GM12878 (cell line): Measurements from ENCODE around the gene LCAT. TPM values are rescaled to one million over a fixed set of nuclear protein-coding genes. Genes with fewer than 3 reads are reported as not detected.

Experiments
- ATAC-seq: fragments of 200-7000 bp; cut with Tn5 transposase; 3 replicates; pipeline ENCODE4 v1.9.1; 2020; ENCODE audit warnings: mild to moderate bottlenecking, moderate library complexity
- BruUV-seq: library from RNA; stranded (reverse); fragments of 400-500 nt; replicated peaks from 2 replicates; lab custom pipeline; 2021; lab: Mats Ljungman, UMichigan
- CTCF ChIA-PET: fragments of 300-600 bp; sonication (Branson Sonifier 250); formaldehyde crosslinking; extraction: SDS; loops from one replicate; lab custom pipeline; 2021; ENCODE audit warnings: inconsistent platforms; lab: Yijun Ruan, JAX
- POLR2A ChIA-PET: fragments of 350-600 bp; formaldehyde crosslinking; extraction: SDS; loops from one replicate; lab custom pipeline; 2021; ENCODE audit warnings: inconsistent platforms; lab: Charles Lee
- RAD21 ChIA-PET: fragments of 300-600 bp; sonication (Branson Sonifier 250); formaldehyde crosslinking; loops from one replicate; lab custom pipeline; 2023; ENCODE audit warnings: antibody characterized with exemption; ENCODE audit not compliant: unreplicated experiment; lab: Charles Lee
- SMC1A ChIA-PET: fragments of 300-600 bp; sonication (Branson Sonifier 250); formaldehyde crosslinking; loops from one replicate; lab custom pipeline; 2023; ENCODE audit not compliant: unreplicated experiment, uncharacterized antibody; lab: Charles Lee
- DNase-seq: peaks from one replicate; pipeline ENCODE4 v3.0.0-alpha.2; 2011; ENCODE audit warnings: low read depth, low spot score
- FAIRE-seq: peaks from 3 replicates; lab custom pipeline; 2011; peaks lifted over from hg19 to GRCh38; lab: Jason Lieb, UNC
- H2AFZ ChIP-seq: 2 replicates; pipeline ENCODE4 v1.6.0; 2011; ENCODE audit warnings: low read depth, low read length, control low read depth; ENCODE audit not compliant: control insufficient read depth
- H3K27ac ChIP-seq: 2 replicates; pipeline ENCODE4 v1.5.1; 2011; ENCODE audit warnings: control low read depth; ENCODE audit not compliant: control insufficient read depth, insufficient read depth
- H3K27me3 ChIP-seq, 2 experiments: replicated peaks in 1 of 2; 2 replicates each; pipeline versions ENCODE4 v1.6.0 to v1.6.1; 2011; ENCODE audit warnings: low read length in 1 of 2; ENCODE audit not compliant: control insufficient read depth in 2 of 2, insufficient read depth in 2 of 2
- H3K36me3 ChIP-seq, 2 experiments: 2 replicates each; pipeline ENCODE4 v1.5.1; 2011; ENCODE audit warnings: low read length in 1 of 2; ENCODE audit not compliant: control insufficient read depth in 2 of 2, insufficient read depth in 2 of 2
- H3K4me1 ChIP-seq: 2 replicates; pipeline ENCODE4 v1.6.1; 2011; ENCODE audit warnings: mild to moderate bottlenecking, low read length, moderate library complexity, mixed read lengths; ENCODE audit not compliant: control insufficient read depth, insufficient read depth
- H3K4me2 ChIP-seq: 2 replicates; pipeline ENCODE4 v1.6.0; 2011; ENCODE audit warnings: control low read depth; ENCODE audit not compliant: control insufficient read depth, insufficient read depth
- H3K4me3 ChIP-seq: fragments of 200-600 bp; sonication (generic); 2 replicates; pipeline ENCODE4 v1.5.1; 2016
- H3K79me2 ChIP-seq: 2 replicates; pipeline ENCODE4 v1.6.0; 2011; ENCODE audit warnings: low read length; ENCODE audit not compliant: control insufficient read depth, insufficient read depth
- H3K9ac ChIP-seq: 2 replicates; pipeline ENCODE4 v1.8.0; 2011; ENCODE audit warnings: low read length, control low read depth, mixed read lengths; ENCODE audit not compliant: control insufficient read depth, insufficient read depth
- H3K9me3 ChIP-seq: replicated peaks from 3 replicates; pipeline ENCODE4 v1.5.1; 2011; ENCODE audit warnings: mild to moderate bottlenecking, low read length; ENCODE audit not compliant: control insufficient read depth, insufficient read depth
- H4K20me1 ChIP-seq: 2 replicates; pipeline ENCODE4 v1.6.0; 2011; ENCODE audit not compliant: control insufficient read depth, insufficient read depth
- ASH2L ChIP-seq: fragments of 300-600, 200-600 bp; sonication (generic); IDR thresholded peaks from 2 replicates; pipeline ENCODE4 v1.6.1; 2017; ENCODE audit warnings: low read depth, mild to moderate bottlenecking, borderline replicate concordance
- BRCA1 ChIP-seq: IDR thresholded peaks from 2 replicates; pipeline ENCODE4 v1.6.1; 2011; ENCODE audit warnings: low read depth, low read length, improper control_type of control experiment
- EP300 ChIP-seq, 2 experiments: fragments of 150-350 bp in 1 of 2; IDR thresholded peaks; 2 replicates each; pipeline ENCODE4 v1.6.1; 2011 to 2012; ENCODE audit warnings: low read depth in 2 of 2, low read length in 2 of 2, borderline replicate concordance in 1 of 2, improper control_type of control experiment in 1 of 2, inconsistent platforms in 1 of 2; ENCODE audit not compliant: control insufficient read depth in 1 of 2
- EZH2 ChIP-seq: IDR thresholded peaks from 2 replicates; pipeline ENCODE4 v1.6.1; 2012; ENCODE audit warnings: low read depth, mild to moderate bottlenecking, control low read depth, inconsistent platforms, low read length, borderline replicate concordance; ENCODE audit not compliant: control insufficient read depth
- JUND ChIP-seq: IDR thresholded peaks from 2 replicates; pipeline ENCODE4 v1.6.1; 2012; ENCODE audit warnings: low read depth, mild to moderate bottlenecking, low read length, improper control_type of control experiment, moderate library complexity
- MEF2A ChIP-seq: IDR thresholded peaks from 2 replicates; pipeline ENCODE4 v1.6.1; 2011; ENCODE audit warnings: low read depth, mild to moderate bottlenecking, low read length, moderate library complexity; ENCODE audit not compliant: insufficient read depth
- SP1 ChIP-seq: IDR thresholded peaks from one replicate; pipeline ENCODE4 v1.6.1; 2011; ENCODE audit warnings: low read depth, low read length
- SREBF1 ChIP-seq: IDR thresholded peaks from 2 replicates; pipeline ENCODE4 v1.6.1; 2012; ENCODE audit warnings: mild to moderate bottlenecking, low read length
- YBX1 ChIP-seq: fragments of 450-650 bp; IDR thresholded peaks from 2 replicates; pipeline ENCODE4 v1.6.1; 2016; ENCODE audit warnings: antibody characterized with exemption
- ZBED1 ChIP-seq: IDR thresholded peaks from 2 replicates; pipeline ENCODE4 v1.6.1; 2016; ENCODE audit warnings: borderline replicate concordance
- ZNF384 ChIP-seq: IDR thresholded peaks from 2 replicates; pipeline ENCODE4 v1.6.1; 2012; ENCODE audit warnings: low read depth, mild to moderate bottlenecking, low read length, improper control_type of control experiment, borderline replicate concordance
- ZZZ3 ChIP-seq: IDR thresholded peaks from 2 replicates; pipeline ENCODE4 v1.6.1; 2011; ENCODE audit warnings: low read depth; ENCODE audit not compliant: control insufficient read depth, insufficient read length
- WGBS: methylation state at CpG from one replicate; pipeline ENCODE4 v1.1.6; 2016; ENCODE audit warnings: low lambda C conversion rate; ENCODE audit not compliant: insufficient replicate concordance, insufficient coverage; ENCODE audit errors: missing lambda C conversion rate; 5-methylcytosine and 5-hydroxymethylcytosine counted together
- in situ Hi-C: fragments of 300-500 bp; cut with MboI; formaldehyde crosslinking; loops from 9 replicates; pipeline ENCODE4 v1.14.3; 2018; ENCODE audit warnings: mixed read lengths
- intact Hi-C: fragments of 100-400 bp; cut with micrococcal nuclease; formaldehyde crosslinking; loops from one replicate; pipeline ENCODE4 v1.14.2; 2022; ENCODE audit not compliant: unreplicated experiment
- polyA plus RNA-seq, 11 experiments: library from polyadenylated mRNA; depleted of rRNA in 4 of 11; unstranded in 6 of 11; stranded (reverse) in 5 of 11; fragments of >200 nt; fragmentation: Nextera tagmentation in 4 of 11; fragmentation: Illumina TruSeq in 1 of 11; extraction: Ambion mirVana in 4 of 11; extraction: Trizol in 1 of 11; gene quantifications; 1 replicate in 1 of 11; 2 replicates in 10 of 11; pipeline versions ENCODE4 v1.2.1 to v1.2.3, GENCODE V29; 2011 to 2016; ENCODE audit warnings: inconsistent platforms in 2 of 11, missing spikeins in 2 of 11, low read depth in 1 of 11
- total RNA-seq, 4 experiments: library from RNA; depleted of rRNA in 3 of 4; stranded (reverse); fragments of >200 nt in 3 of 4; fragmentation: Illumina TruSeq in 1 of 4; extraction: Trizol in 1 of 4; gene quantifications; 2 replicates each; pipeline versions ENCODE4 v1.2.1 to v1.2.3, GENCODE V29; 2013 to 2021
- TF ChIP-seq, protein P1 (sequence below), 3 experiments: IDR thresholded peaks in 2 of 3; conservative IDR thresholded peaks in 1 of 3; 2 replicates each; pipeline ENCODE4 v1.5.1; 2011; ENCODE audit warnings: low read depth in 3 of 3, low read length in 3 of 3, mild to moderate bottlenecking in 3 of 3, control low read depth in 2 of 3, moderate library complexity in 2 of 3, inconsistent platforms in 1 of 3, mixed read lengths in 1 of 3; ENCODE audit not compliant: control insufficient read depth in 2 of 3, insufficient read depth in 1 of 3; ENCODE audit errors: extremely low read depth in 1 of 3

The LCAT gene
- total and polyA plus RNA-seq, 10 of the 15 experiments (the other 5 are each of a cell fraction or from before 2014, with no cell fraction given): 0.61 to 11.7 (median 3.3) TPM

DNA sequence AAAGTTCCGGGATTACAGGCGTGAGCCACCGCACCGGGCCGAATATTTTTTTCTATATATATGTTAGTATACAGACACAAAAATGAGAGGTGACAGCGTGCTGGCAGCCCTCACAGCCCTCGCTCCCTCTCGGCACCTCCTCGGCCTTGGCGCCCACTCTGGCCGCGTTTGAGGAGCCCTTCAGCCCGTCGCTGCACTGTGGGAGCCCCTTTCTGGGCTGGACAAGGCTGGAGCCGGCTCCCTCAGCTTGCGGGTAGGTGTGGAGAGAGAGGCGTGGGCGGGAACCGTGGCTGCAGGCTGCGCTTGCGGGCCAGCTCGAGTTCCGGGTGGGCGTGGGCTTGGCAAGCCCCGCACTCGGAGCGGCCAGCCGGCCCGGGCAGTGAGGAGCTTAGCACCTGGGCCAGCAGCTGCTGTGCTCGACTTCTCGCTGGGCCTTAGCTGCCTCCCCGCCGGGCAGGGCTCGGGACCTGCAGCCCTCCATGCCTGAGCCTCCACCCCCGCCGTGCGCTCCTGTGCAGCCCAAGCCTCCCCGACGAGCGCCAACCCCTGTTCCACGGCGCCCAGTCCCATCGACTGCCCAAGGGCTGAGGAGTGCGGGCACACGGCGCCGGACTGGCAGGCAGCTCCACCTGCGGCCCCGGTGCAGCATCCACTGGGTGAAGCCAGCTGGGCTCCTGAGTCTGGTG is 38.2 kb upstream of the LCAT start (continued):
- TF ChIP-seq EZH2 (no peak), YBX1 (no peak), ASH2L (no peak), ZBED1 (no peak), MEF2A (no peak), SP1 (no peak), ZZZ3 (no peak), EP300 (IDR thresholded peaks at IDR 0.05; ENCODE audit: borderline replicate concordance in 1 of 2, control insufficient read depth in 1 of 2, low read depth in 2 of 2, low read length in 2 of 2) (no peak), JUND (no peak), ZNF384 (no peak), SREBF1 (no peak)
- TF ChIP-seq, all 136 proteins: peak for 0

DNA sequence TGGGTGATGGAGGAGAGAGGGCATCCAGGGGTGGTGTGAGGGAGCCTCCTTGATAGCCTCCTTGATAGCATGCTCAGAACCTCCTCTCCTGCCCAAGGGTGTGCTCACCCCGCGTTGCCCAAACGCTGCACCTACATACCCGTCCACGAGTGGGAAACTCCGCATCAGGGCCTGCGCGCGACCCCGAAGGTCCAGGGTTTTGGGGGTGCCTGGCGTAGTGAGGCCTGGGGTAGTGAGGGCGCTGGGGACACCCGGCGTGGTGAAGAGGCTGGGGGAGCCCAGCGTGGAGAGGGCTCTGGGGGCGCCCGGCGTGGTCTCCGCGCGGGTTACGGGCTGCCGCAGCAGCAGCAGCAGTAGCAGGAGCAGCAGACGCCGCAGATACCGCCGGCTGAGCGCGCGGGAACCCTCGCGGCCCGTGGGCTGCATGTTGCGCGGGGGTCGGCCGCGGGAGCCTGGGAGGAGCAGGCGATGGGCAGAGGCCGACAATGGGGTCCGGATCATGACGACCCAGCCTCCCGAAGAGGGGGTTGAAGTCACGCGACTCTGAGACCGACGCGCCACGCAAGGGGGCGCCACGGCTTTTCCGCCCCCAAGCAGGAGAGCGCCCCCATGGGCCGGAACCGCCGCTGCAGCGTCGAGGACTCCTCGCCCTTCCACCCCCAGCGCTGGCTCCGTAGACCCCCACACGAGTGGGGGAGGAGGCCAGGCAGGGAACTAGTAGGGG is 36.2 kb upstream of the LCAT start, which contains the start of gene DPEP3:
Gene DPEP3, minus strand, starts transcription at position 545 of the 724 bp plus-strand sequence. Its CDS starts 119 bp downstream, at position 426.
- H3K27ac ChIP-seq: no peak within 1 kb of the TSS
- DNase-seq (no peak), ATAC-seq (no peak), FAIRE-seq (no peak)
- in situ Hi-C loops: no loop called here
- no peak for TF ChIP-seq BRCA1
- TF ChIP-seq, protein P1, sequence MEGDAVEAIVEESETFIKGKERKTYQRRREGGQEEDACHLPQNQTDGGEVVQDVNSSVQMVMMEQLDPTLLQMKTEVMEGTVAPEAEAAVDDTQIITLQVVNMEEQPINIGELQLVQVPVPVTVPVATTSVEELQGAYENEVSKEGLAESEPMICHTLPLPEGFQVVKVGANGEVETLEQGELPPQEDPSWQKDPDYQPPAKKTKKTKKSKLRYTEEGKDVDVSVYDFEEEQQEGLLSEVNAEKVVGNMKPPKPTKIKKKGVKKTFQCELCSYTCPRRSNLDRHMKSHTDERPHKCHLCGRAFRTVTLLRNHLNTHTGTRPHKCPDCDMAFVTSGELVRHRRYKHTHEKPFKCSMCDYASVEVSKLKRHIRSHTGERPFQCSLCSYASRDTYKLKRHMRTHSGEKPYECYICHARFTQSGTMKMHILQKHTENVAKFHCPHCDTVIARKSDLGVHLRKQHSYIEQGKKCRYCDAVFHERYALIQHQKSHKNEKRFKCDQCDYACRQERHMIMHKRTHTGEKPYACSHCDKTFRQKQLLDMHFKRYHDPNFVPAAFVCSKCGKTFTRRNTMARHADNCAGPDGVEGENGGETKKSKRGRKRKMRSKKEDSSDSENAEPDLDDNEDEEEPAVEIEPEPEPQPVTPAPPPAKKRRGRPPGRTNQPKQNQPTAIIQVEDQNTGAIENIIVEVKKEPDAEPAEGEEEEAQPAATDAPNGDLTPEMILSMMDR (IDR thresholded peaks at IDR 0.05 in 2 of 3, conservative IDR thresholded peaks at IDR 0.05 in 1 of 3; ENCODE audit: control insufficient read depth in 2 of 3, extremely low read depth in 1 of 3, insufficient read depth in 1 of 3, low read depth in 3 of 3, low read length in 3 of 3): 0 out of 6 replicates have a peak, but pooled peaks of 1 of the 3 experiments have one; percentile 11
- no peaks in the 10 kb centered on the region for H3K9me3 ChIP-seq
- H3K36me3 ChIP-seq: no peaks in the 10 kb centered on the region
- no peak within 1 kb of the TSS for H3K4me3 ChIP-seq
- no peaks in the 10 kb centered on the region for H3K79me2 ChIP-seq
- RAD21 ChIA-PET: no interaction called here
- no peak within 1 kb of the TSS for H3K4me2 ChIP-seq
- SMC1A ChIA-PET: interaction anchor here (1.5 kb wide), 1 partner anchor 12 kb away, joined by 3 read pairs; no protein-coding TSS in a partner anchor
- H4K20me1 ChIP-seq: no peaks in the 10 kb centered on the region
- H3K27me3 ChIP-seq: no peaks in the 10 kb centered on the region; a peak in 1 of 4 replicates
- CTCF ChIA-PET: interaction anchor here (1.4 kb wide), 1 partner anchor 12 kb away, joined by 3 read pairs; no protein-coding TSS in a partner anchor
- peaks cover 28% of the 10 kb centered on the region for H3K4me1 ChIP-seq
- 90% methylated on average over 43 of the region's 62 CpGs for WGBS
- POLR2A ChIA-PET: interaction anchor here (1.0 kb wide), 1 partner anchor 11 kb away, joined by 3 read pairs; no protein-coding TSS in a partner anchor
- no peak within 1 kb of the TSS for H3K9ac ChIP-seq
- BruUV-seq: no TSS peak
- H2AFZ ChIP-seq: no peak within 1 kb of the TSS
- intact Hi-C loops: no loop called here
